Smooth muscle cell (in vitro differentiated cells): ENCODE measurements around the gene TRIM69. TPM values are rescaled to one million over a fixed set of nuclear protein-coding genes. Genes with fewer than 3 reads are reported as not detected.

Experiments used
- DNase-seq: peaks from one replicate; lab custom pipeline; 2025; ENCODE audit not compliant: unreplicated experiment; lab: John Stamatoyannopoulos, UW
- H2AFZ ChIP-seq: fragments of 200-600 bp; sonication (generic); 2 replicates; pipeline ENCODE4 v1.6.0; 2016; ENCODE audit warnings: antibody characterized with exemption, low read depth, mild to moderate bottlenecking
- H3F3A ChIP-seq: fragments of 200-600 bp; sonication (generic); 2 replicates; pipeline ENCODE4 v1.6.0; 2017; ENCODE audit warnings: antibody characterized with exemption, low read depth
- H3K27ac ChIP-seq: fragments of 200-600 bp; sonication (generic); 2 replicates; pipeline ENCODE4 v1.5.1; 2016; ENCODE audit warnings: low read depth, mild to moderate bottlenecking
- H3K27me3 ChIP-seq: fragments of 200-600 bp; sonication (generic); 2 replicates; pipeline ENCODE4 v1.6.1; 2016; ENCODE audit warnings: low read depth, mild to moderate bottlenecking
- H3K36me3 ChIP-seq: fragments of 200-600 bp; sonication (generic); 2 replicates; pipeline ENCODE4 v1.5.1; 2016; ENCODE audit warnings: low read depth
- H3K4me1 ChIP-seq: fragments of 200-600 bp; sonication (generic); 2 replicates; pipeline ENCODE4 v1.5.1; 2016; ENCODE audit warnings: low read depth
- H3K4me2 ChIP-seq: fragments of 200-600 bp; sonication (generic); 2 replicates; pipeline ENCODE4 v1.6.0; 2016; ENCODE audit warnings: mild to moderate bottlenecking
- H3K4me3 ChIP-seq: fragments of 200-600 bp; sonication (generic); 2 replicates; pipeline ENCODE4 v1.5.1; 2016; ENCODE audit warnings: mild to moderate bottlenecking
- H3K79me2 ChIP-seq: fragments of 200-600 bp; sonication (generic); 2 replicates; pipeline ENCODE4 v1.6.0; 2016; ENCODE audit warnings: low read depth, mild to moderate bottlenecking
- H3K9ac ChIP-seq: fragments of 200-600 bp; sonication (generic); 2 replicates; pipeline ENCODE4 v1.6.0; 2016; ENCODE audit warnings: low read depth
- H3K9me3 ChIP-seq: fragments of 200-600 bp; sonication (generic); replicated peaks from 2 replicates; pipeline ENCODE4 v1.5.1; 2016; ENCODE audit warnings: low read depth
- H4K20me1 ChIP-seq: fragments of 200-600 bp; sonication (generic); 2 replicates; pipeline ENCODE4 v1.6.0; 2016; ENCODE audit warnings: low read depth
- WGBS: methylation state at CpG from one replicate; pipeline ENCODE4 v1.1.7; 2016; ENCODE audit warnings: low lambda C conversion rate; 5-methylcytosine and 5-hydroxymethylcytosine counted together
- polyA plus RNA-seq: library from polyadenylated mRNA; unstranded; fragments of >200 nt; fragmentation: Nextera tagmentation; extraction: Ambion mirVana; gene quantifications from 2 replicates; pipeline ENCODE4 v1.2.1, GENCODE V29; 2016
- total RNA-seq: library from RNA; depleted of rRNA; stranded (reverse); fragments of >200 nt; gene quantifications from 2 replicates; pipeline ENCODE4 v1.2.3, GENCODE V29; 2014
- TF ChIP-seq, protein P1 (sequence below): fragments of 200-600 bp; sonication (generic); IDR thresholded peaks from 2 replicates; pipeline ENCODE4 v1.5.1; 2017; ENCODE audit warnings: borderline replicate concordance, mild to moderate bottlenecking, antibody characterized with exemption; ENCODE audit not compliant: insufficient read depth, poor library complexity, severe bottlenecking

Gene TRIM69
- total and polyA plus RNA-seq, 2 experiments from 2014 or later, result 4.2 to 4.8 TPM

- no peak for DNase-seq
- H2AFZ ChIP-seq, result no peak overlapping the region
- H3K4me1 ChIP-seq, result no peaks in the 10 kb centered on the region
- H3F3A ChIP-seq, result no peaks in the 10 kb centered on the region
- H3K79me2 ChIP-seq, result no peaks in the 10 kb centered on the region
- no peak overlapping the region for H3K9ac ChIP-seq
- H3K4me3 ChIP-seq, result no peak overlapping the region
- no peaks in the 10 kb centered on the region for H4K20me1 ChIP-seq
- H3K9me3 ChIP-seq, result no peaks in the 10 kb centered on the region
- no peaks in the 10 kb centered on the region for H3K36me3 ChIP-seq
- TF ChIP-seq, protein P1, sequence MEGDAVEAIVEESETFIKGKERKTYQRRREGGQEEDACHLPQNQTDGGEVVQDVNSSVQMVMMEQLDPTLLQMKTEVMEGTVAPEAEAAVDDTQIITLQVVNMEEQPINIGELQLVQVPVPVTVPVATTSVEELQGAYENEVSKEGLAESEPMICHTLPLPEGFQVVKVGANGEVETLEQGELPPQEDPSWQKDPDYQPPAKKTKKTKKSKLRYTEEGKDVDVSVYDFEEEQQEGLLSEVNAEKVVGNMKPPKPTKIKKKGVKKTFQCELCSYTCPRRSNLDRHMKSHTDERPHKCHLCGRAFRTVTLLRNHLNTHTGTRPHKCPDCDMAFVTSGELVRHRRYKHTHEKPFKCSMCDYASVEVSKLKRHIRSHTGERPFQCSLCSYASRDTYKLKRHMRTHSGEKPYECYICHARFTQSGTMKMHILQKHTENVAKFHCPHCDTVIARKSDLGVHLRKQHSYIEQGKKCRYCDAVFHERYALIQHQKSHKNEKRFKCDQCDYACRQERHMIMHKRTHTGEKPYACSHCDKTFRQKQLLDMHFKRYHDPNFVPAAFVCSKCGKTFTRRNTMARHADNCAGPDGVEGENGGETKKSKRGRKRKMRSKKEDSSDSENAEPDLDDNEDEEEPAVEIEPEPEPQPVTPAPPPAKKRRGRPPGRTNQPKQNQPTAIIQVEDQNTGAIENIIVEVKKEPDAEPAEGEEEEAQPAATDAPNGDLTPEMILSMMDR, result no peak
- no peak overlapping the region for H3K4me2 ChIP-seq
- 91% methylated on average over 3 of the region's 3 CpGs for WGBS
- no peak overlapping the region for H3K27ac ChIP-seq
- no peaks in the 10 kb centered on the region for H3K27me3 ChIP-seq
These were observed 54.3 kb downstream of the TRIM69 start for GRCh38 chr15:44790656-44791055.

GRCh38 chr15:44792715-44793114 is 56.4 kb downstream of the TRIM69 start:
- Histone ChIP-seq H3K27ac (no peak overlapping the region), H3K9ac (no peak overlapping the region)

GRCh38 chr15:44794072-44794471 is 57.7 kb downstream of the TRIM69 start:
- WGBS, result 65% methylated on average over 1 of the region's 1 CpG
- H3K9me3 ChIP-seq, result no peaks in the 10 kb centered on the region
- no peak for DNase-seq

More at GRCh38 chr15:44792715-44793114, 56.4 kb downstream of the TRIM69 start:
- Histone ChIP-seq H3K79me2 (no peaks in the 10 kb centered on the region), H3K4me3 (no peak overlapping the region), H3F3A (no peaks in the 10 kb centered on the region), H3K27me3 (peaks cover 12% of the 10 kb centered on the region), H3K4me2 (no peak overlapping the region), H2AFZ (no peak overlapping the region), H3K36me3 (no peaks in the 10 kb centered on the region), H4K20me1 (no peaks in the 10 kb centered on the region), H3K9me3 (no peaks in the 10 kb centered on the region), H3K4me1 (no peaks in the 10 kb centered on the region)
- DNase-seq, result no peak
- 70% methylated on average over 1 of the region's 1 CpG for WGBS
- TF ChIP-seq, protein P1, result no peak

GRCh38 chr15:44796508-44796907 is 60.2 kb downstream of the TRIM69 start:
- Histone ChIP-seq H2AFZ (no peak overlapping the region), H3K4me1 (no peaks in the 10 kb centered on the region), H3K79me2 (no peaks in the 10 kb centered on the region), H4K20me1 (no peaks in the 10 kb centered on the region), H3K4me2 (no peak overlapping the region), H3K36me3 (no peaks in the 10 kb centered on the region), H3K27ac (no peak overlapping the region), H3F3A (no peaks in the 10 kb centered on the region), H3K4me3 (no peak overlapping the region), H3K9ac (no peak overlapping the region), H3K9me3 (no peaks in the 10 kb centered on the region), H3K27me3 (peaks cover 23% of the 10 kb centered on the region)
- WGBS, result 80% methylated on average over 1 of the region's 1 CpG
- TF ChIP-seq, protein P1, result no peak
- no peak for DNase-seq

More at GRCh38 chr15:44794072-44794471, 57.7 kb downstream of the TRIM69 start:
- Histone ChIP-seq H3F3A (no peaks in the 10 kb centered on the region), H3K4me2 (no peak overlapping the region), H4K20me1 (no peaks in the 10 kb centered on the region), H3K36me3 (no peaks in the 10 kb centered on the region), H3K27ac (no peak overlapping the region), H3K4me1 (no peaks in the 10 kb centered on the region), H3K4me3 (no peak overlapping the region), H2AFZ (no peak overlapping the region), H3K27me3 (peaks cover 20% of the 10 kb centered on the region), H3K79me2 (no peaks in the 10 kb centered on the region), H3K9ac (no peak overlapping the region)
- TF ChIP-seq, protein P1, result no peak
